Tibial nerve (tissue), 4 donors: ENCODE results near the gene MOB1B. TPM values are rescaled to one million over a fixed set of nuclear protein-coding genes. Genes with fewer than 3 reads are reported as not detected.
A peak's percentile ranks its signal among the peaks of the same experiment; 100 is the strongest.

Experiments used
- DNase-seq, 2 donors: peaks; one replicate each; pipeline ENCODE4 v3.0.0-alpha.2; 2019; ENCODE audit warnings: low spot score in 2 of 2
- H3K27ac ChIP-seq, 4 donors: fragments of 200-600 bp; sonication (generic) in 3 of 4; one replicate each; pipeline ENCODE4 v1.5.1; 2017 to 2019; ENCODE audit warnings: mild to moderate bottlenecking in 1 of 4
- H3K27me3 ChIP-seq, 2 donors: fragments of 200-600 bp; sonication (generic) in 1 of 2; one replicate each; pipeline versions ENCODE4 v1.5.1 to v1.6.0; 2017 to 2019
- H3K36me3 ChIP-seq, 3 donors: fragments of 200-600 bp; sonication (generic); one replicate each; pipeline ENCODE4 v1.5.1; 2018 to 2019
- H3K4me1 ChIP-seq, 4 donors: fragments of 200-600 bp; sonication (generic) in 3 of 4; one replicate each; pipeline ENCODE4 v1.5.1; 2017 to 2019
- H3K4me3 ChIP-seq, 4 donors: fragments of 200-600 bp; sonication (generic) in 3 of 4; one replicate each; pipeline ENCODE4 v1.5.1; 2017 to 2019; ENCODE audit warnings: mild to moderate bottlenecking in 1 of 4, moderate library complexity in 1 of 4
- H3K9me3 ChIP-seq, 4 donors: fragments of 200-600 bp; sonication (generic) in 3 of 4; one replicate each; pipeline ENCODE4 v1.5.1; 2017 to 2019
- EP300 ChIP-seq, 2 donors: sonication (generic); formaldehyde crosslinking; IDR thresholded peaks; one replicate each; pipeline ENCODE4 v1.6.1; 2017; ENCODE audit warnings: antibody characterized with exemption in 2 of 2, mild to moderate bottlenecking in 1 of 2
- POLR2A ChIP-seq, 2 donors: fragments of 450-650 bp; IDR thresholded peaks; one replicate each; pipeline ENCODE4 v1.6.1; 2017; ENCODE audit warnings: antibody characterized with exemption in 2 of 2, mild to moderate bottlenecking in 2 of 2, moderate library complexity in 2 of 2
- WGBS, 2 donors: methylation state at CpG; one replicate each; pipeline ENCODE4 v1.1.5; 2018; 5-methylcytosine and 5-hydroxymethylcytosine counted together
- total RNA-seq, 4 donors: library from RNA; depleted of rRNA; stranded (reverse); fragments of >200 nt; gene quantifications; one replicate each; pipeline ENCODE4 v1.1.0, GENCODE V29; 2016
- TF ChIP-seq, protein P1 (sequence below), 5 experiments: fragments of 200-600 bp in 3 of 5; fragments of 450-650 bp in 2 of 5; sonication (generic) in 3 of 5; IDR thresholded peaks; one replicate each; pipeline ENCODE4 v1.5.1; 2016 to 2019; ENCODE audit warnings: antibody characterized with exemption in 5 of 5, mild to moderate bottlenecking in 3 of 5, moderate library complexity in 2 of 5

MOB1B gene
- total RNA-seq, 4 donors from 2014 or later, result 12.7 to 23.8 (median 18.2) TPM

DNA sequence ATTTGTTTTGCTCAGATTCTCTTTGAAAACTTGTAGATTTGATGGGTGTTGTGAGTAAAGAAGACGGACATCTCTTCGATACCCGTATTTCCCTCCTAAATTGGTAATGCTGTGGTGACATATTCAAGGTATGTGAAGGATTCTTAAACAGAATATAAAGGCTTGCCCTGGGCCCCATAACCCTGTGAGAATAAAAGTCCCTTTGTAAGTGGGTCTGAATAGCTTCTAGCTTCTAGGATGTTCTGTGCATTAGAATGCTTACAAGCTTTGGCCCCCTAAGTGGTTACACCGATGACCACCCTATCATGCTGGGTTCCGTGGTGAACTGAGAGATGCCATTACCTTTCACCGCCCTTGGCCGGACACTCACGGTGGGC, 574 bp upstream of the MOB1B start:
- Histone ChIP-seq H3K4me3 (peak overlapping the region; percentile 69 to 97 (median 82)), H3K36me3 (peaks cover 0 to 14% (median 0%) of the 10 kb centered on the region in 3 donors), H3K27me3 (no peaks in the 10 kb centered on the region), H3K9me3 (no peaks in the 10 kb centered on the region), H3K27ac (peak overlapping the region; percentile 74 to 93 (median 90)), H3K4me1 (peaks cover 0 to 22% (median 2%) of the 10 kb centered on the region in 4 donors)
- peak in 1 of 2 donors; percentile 12 for DNase-seq
- TF ChIP-seq EP300 (IDR thresholded peaks at IDR 0.05), result no peak
- TF ChIP-seq, protein P1, sequence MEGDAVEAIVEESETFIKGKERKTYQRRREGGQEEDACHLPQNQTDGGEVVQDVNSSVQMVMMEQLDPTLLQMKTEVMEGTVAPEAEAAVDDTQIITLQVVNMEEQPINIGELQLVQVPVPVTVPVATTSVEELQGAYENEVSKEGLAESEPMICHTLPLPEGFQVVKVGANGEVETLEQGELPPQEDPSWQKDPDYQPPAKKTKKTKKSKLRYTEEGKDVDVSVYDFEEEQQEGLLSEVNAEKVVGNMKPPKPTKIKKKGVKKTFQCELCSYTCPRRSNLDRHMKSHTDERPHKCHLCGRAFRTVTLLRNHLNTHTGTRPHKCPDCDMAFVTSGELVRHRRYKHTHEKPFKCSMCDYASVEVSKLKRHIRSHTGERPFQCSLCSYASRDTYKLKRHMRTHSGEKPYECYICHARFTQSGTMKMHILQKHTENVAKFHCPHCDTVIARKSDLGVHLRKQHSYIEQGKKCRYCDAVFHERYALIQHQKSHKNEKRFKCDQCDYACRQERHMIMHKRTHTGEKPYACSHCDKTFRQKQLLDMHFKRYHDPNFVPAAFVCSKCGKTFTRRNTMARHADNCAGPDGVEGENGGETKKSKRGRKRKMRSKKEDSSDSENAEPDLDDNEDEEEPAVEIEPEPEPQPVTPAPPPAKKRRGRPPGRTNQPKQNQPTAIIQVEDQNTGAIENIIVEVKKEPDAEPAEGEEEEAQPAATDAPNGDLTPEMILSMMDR (IDR thresholded peaks at IDR 0.05), result no peak
- no peak for TF ChIP-seq POLR2A (IDR thresholded peaks at IDR 0.05)
- 17 to 21% methylated on average over 7 to 8 of the region's 8 CpGs for WGBS, 2 donors

DNA sequence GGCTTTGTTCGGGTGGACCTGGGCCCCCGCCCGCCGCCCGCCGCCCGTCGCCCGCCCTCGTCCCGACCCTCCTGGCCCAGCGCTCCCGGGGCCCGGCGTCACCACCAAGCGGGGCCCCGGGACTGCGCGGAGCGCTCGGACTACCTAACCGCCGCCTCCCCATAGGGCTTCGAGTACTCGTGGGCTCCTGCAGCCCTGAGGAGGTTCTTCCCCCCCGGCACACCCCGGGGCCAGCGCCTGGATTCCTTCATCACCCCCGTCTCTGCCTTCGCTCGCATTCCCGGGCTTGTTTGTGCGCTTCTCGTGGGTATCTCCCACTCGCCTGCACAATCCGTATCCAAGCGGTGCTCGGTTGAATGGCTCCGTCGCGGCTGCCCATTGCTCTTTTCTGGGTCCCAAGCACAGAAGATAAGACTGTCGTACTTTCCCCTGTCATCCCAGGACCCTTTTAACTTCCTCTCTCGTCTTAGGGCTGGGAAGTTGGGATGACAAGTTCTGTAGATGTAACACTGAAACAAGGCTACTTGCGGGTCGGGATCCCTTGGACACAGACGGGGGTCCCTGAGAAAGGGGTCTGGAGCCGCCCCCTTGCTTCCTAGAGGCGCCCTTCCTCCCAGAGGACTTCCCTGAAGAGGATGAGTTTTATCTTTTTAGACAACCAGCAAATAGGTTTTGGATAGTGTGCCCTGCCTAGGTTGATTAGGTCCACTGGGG, 565 bp downstream of the MOB1B start:
- Histone ChIP-seq H3K4me1 (peaks cover 0 to 22% (median 2%) of the 10 kb centered on the region in 4 donors), H3K36me3 (peaks cover 0 to 16% (median 0%) of the 10 kb centered on the region in 3 donors), H3K4me3 (peak overlapping the region; percentile 69 to 97 (median 82)), H3K27ac (peak overlapping the region; percentile 74 to 93 (median 90)), H3K9me3 (no peaks in the 10 kb centered on the region), H3K27me3 (no peaks in the 10 kb centered on the region)
- WGBS, 2 donors, result 0% methylated on average over 30 to 36 of the region's 48 CpGs
- TF ChIP-seq EP300 (IDR thresholded peaks at IDR 0.05) (no peak), POLR2A (IDR thresholded peaks at IDR 0.05) (no peak)
- TF ChIP-seq, protein P1 (IDR thresholded peaks at IDR 0.05), result no peak
- peak in 1 of 2 donors; percentile 19 for DNase-seq

DNA sequence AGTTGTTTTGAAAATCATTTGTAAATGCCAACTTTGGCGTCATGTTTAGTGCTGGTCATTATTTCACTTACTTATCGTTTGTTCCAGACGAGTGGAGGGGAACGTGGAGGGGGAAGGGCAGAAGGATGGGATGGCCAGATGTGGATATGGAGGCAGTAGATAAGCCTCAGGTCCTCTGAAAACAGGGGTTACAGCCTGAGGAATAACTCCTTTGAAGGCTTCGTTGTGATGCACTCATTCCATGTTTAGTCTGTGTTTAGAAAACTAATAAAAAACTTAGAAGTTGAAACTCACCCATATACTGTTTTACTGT, 1.1 kb downstream of the MOB1B start:
- H3K27me3 ChIP-seq, result no peaks in the 10 kb centered on the region
- DNase-seq, result peak in 1 of 2 donors; percentile 25
- peak overlapping the region; percentile 69 to 97 (median 82) for H3K4me3 ChIP-seq
- WGBS, 2 donors, result 0 to 1% methylated on average over 5 of the region's 5 CpGs
- peaks cover 0 to 16% (median 0%) of the 10 kb centered on the region in 3 donors for H3K36me3 ChIP-seq
- peaks cover 0 to 22% (median 2%) of the 10 kb centered on the region in 4 donors for H3K4me1 ChIP-seq
- peak overlapping the region; percentile 74 to 93 (median 90) for H3K27ac ChIP-seq
- no peaks in the 10 kb centered on the region for H3K9me3 ChIP-seq
- TF ChIP-seq EP300 (IDR thresholded peaks at IDR 0.05), result no peak
- TF ChIP-seq, protein P1 (IDR thresholded peaks at IDR 0.05), result no peak
- TF ChIP-seq POLR2A (IDR thresholded peaks at IDR 0.05), result no peak

DNA sequence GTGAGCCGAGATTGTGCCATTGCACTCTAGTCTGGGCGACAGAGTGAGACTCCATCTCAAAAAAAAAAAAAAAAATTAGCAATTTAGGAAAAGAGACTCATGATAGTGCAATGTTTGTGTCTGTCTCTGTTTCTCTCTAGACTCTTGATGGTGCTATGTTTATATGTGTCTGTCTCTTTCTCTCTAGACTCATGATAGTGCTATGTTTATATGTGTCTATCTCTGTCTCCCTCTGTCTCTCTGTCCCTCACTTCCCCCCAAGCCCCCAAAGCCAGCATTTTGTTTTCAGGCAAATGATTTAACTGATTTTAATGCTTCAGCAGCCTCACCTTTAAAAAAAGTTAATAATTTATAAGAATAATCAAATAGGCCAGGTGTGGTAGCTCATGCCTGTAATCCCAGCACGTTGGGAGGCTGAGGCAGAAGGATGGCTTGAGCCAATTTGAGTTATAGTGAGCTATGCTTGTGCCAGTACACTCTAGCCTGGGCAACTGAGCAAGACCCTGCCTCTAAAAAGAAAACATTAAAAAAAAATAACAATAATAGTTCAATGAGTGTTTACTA, 6.9 kb downstream of the MOB1B start:
- peaks cover 0 to 12% (median 0%) of the 10 kb centered on the region in 4 donors for H3K4me1 ChIP-seq
- 90 to 93% methylated on average over 3 of the region's 3 CpGs for WGBS, 2 donors
- H3K9me3 ChIP-seq, result no peaks in the 10 kb centered on the region
- no peak overlapping the region for H3K27ac ChIP-seq
- no peak overlapping the region for H3K4me3 ChIP-seq
- TF ChIP-seq POLR2A (IDR thresholded peaks at IDR 0.05), result no peak
- TF ChIP-seq, protein P1 (IDR thresholded peaks at IDR 0.05), result no peak
- no peak for TF ChIP-seq EP300 (IDR thresholded peaks at IDR 0.05)
- H3K36me3 ChIP-seq, result peaks cover 0 to 30% (median 0%) of the 10 kb centered on the region in 3 donors
- no peaks in the 10 kb centered on the region for H3K27me3 ChIP-seq
- no peak for DNase-seq

DNA sequence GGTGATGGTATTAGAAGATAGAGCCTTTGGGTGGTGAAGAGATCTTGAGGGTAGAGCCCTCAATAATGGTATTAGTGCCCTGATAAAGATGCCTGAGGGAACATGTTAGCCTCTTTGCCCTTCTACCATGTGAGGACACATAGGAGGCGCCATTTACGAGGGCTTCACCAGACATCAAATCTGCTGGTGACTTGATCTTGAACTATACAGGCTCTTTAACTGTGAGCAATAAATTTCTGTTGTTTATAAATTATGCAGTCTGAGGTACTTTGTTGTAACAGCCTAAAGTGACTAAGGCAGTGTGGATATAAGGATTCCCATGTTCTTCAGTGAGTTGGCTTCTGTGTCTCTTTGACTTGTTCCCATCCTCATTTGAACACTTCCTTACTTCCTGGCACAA, 11.8 kb downstream of the MOB1B start:
- Histone ChIP-seq H3K4me1 (peaks cover 0 to 6% (median 0%) of the 10 kb centered on the region in 4 donors), H3K4me3 (no peak overlapping the region), H3K36me3 (peaks cover 0 to 14% (median 0%) of the 10 kb centered on the region in 3 donors), H3K9me3 (no peaks in the 10 kb centered on the region), H3K27ac (no peak overlapping the region), H3K27me3 (no peaks in the 10 kb centered on the region)
- WGBS, 2 donors, result 97 to 100% methylated on average over 2 of the region's 2 CpGs
- TF ChIP-seq POLR2A (IDR thresholded peaks at IDR 0.05) (no peak), EP300 (IDR thresholded peaks at IDR 0.05) (no peak)
- TF ChIP-seq, protein P1 (IDR thresholded peaks at IDR 0.05), result no peak
- no peak for DNase-seq
